Mucosa of stomach (tissue), 1 donor: ENCODE data around the gene FBXO15.

Experiments used
- H3K27me3 ChIP-seq: one replicate; pipeline ENCODE4 v1.7.0; 2013; ENCODE audit warnings: mild to moderate bottlenecking, low read length; ENCODE audit not compliant: control insufficient read depth, insufficient read depth
- H3K36me3 ChIP-seq: one replicate; pipeline ENCODE4 v1.7.0; 2013; ENCODE audit warnings: low read length; ENCODE audit not compliant: control insufficient read depth, insufficient read depth
- H3K4me1 ChIP-seq: one replicate; pipeline ENCODE4 v1.7.0; 2013; ENCODE audit warnings: mild to moderate bottlenecking, low read length; ENCODE audit not compliant: control insufficient read depth, insufficient read depth
- H3K4me3 ChIP-seq: one replicate; pipeline ENCODE4 v1.7.0; 2013; ENCODE audit warnings: low read length
- H3K9ac ChIP-seq: one replicate; pipeline ENCODE4 v1.7.0; 2013; ENCODE audit warnings: mild to moderate bottlenecking, low read length, moderate library complexity
- H3K9me3 ChIP-seq: one replicate; pipeline ENCODE4 v1.7.0; 2013; ENCODE audit warnings: mild to moderate bottlenecking, low read length, moderate library complexity; ENCODE audit not compliant: control insufficient read depth
- donor health status: Pancreatic carcinoma.

Gene FBXO15

DNA sequence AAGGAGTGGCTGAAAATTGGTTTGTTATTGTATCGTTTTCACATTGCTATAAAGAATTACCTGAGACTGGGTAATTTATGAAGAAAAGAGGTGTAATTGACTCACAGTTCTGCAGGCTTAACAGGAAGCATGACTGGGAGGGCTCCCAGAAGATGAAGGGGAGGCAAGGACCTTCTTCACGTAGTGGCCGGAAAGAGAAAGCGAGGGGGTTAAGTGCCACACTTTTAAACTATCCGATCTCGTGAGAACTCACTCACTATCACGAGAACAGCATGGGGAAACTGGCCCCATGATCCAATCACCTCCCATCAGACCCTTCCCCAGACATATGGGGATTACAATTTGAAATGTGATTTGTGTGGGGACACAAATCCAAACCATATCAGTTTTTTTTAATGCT lies 81.6 kb downstream of the FBXO15 start:
- H3K4me1 ChIP-seq: no peaks in the 10 kb centered on the region
- no peak overlapping the region for H3K4me3 ChIP-seq
- H3K9ac ChIP-seq: no peak overlapping the region
- no peaks in the 10 kb centered on the region for H3K36me3 ChIP-seq
- H3K27me3 ChIP-seq: no peaks in the 10 kb centered on the region
- H3K9me3 ChIP-seq: no peaks in the 10 kb centered on the region

DNA sequence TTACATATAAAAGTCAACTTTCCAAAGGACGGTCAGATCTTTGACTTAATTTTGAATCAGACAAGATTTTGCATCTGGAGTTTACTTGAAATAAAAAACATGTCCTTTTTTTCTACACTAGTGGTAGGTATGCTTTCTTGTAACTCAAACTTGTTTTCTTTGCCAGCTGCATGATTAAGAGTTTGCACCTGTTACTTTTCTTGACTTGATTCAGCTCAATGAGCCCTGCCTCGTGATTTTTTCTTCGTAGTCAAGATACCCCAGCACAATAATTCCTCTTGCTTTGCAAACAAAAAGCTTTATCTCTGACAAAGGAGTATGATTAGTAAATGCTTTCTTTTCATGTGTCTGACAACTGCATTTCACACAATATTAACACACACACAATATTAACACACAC lies 82.3 kb downstream of the FBXO15 start:
- no peaks in the 10 kb centered on the region for H3K36me3 ChIP-seq
- no peak overlapping the region for H3K4me3 ChIP-seq
- no peaks in the 10 kb centered on the region for H3K4me1 ChIP-seq
- H3K27me3 ChIP-seq: no peaks in the 10 kb centered on the region
- no peaks in the 10 kb centered on the region for H3K9me3 ChIP-seq
- H3K9ac ChIP-seq: no peak overlapping the region

DNA sequence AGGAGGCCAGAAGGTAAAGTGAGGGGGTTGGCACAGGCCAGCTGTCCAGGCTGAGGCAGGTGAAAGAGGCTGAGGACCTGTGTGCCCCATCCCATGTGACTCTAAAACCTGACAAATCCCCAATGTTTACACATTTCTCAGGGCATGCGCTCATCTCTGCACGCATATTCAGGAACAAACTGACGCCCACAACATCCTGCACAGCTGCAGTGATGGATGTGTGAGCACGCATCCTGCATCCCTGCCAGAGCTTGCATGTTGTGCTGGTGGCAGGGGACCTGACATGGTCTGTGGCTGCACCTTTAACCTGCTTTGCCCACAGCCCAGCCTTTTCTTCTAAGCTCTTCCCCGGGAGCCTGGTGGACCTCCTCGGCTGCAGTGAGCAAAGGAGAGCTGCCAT lies 83.1 kb downstream of the FBXO15 start:
- Histone ChIP-seq H3K27me3 (no peaks in the 10 kb centered on the region), H3K9ac (no peak overlapping the region), H3K36me3 (no peaks in the 10 kb centered on the region), H3K9me3 (no peaks in the 10 kb centered on the region), H3K4me1 (no peaks in the 10 kb centered on the region), H3K4me3 (no peak overlapping the region)

DNA sequence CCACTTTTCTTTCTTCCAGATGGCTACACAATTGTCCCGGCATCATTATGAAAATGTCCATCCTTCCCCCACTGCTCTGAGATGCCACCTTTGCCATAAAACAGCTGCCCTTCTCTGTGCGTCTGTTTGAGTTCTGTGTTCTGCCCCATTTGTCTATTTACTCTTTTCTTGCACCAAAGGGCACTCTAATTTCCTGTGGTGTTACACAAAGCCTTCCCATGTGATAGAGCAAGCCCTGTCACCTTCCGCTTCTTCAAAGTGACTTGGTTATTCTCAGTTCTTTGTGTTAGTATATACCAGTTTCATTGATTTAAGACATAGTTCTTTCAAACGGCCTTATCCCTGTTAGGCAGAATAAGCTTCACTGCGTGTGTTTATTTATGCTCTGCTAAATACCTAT lies 84.1 kb downstream of the FBXO15 start:
- Histone ChIP-seq H3K36me3 (no peaks in the 10 kb centered on the region), H3K9me3 (no peaks in the 10 kb centered on the region), H3K4me3 (no peak overlapping the region), H3K4me1 (no peaks in the 10 kb centered on the region), H3K27me3 (no peaks in the 10 kb centered on the region), H3K9ac (no peak overlapping the region)

DNA sequence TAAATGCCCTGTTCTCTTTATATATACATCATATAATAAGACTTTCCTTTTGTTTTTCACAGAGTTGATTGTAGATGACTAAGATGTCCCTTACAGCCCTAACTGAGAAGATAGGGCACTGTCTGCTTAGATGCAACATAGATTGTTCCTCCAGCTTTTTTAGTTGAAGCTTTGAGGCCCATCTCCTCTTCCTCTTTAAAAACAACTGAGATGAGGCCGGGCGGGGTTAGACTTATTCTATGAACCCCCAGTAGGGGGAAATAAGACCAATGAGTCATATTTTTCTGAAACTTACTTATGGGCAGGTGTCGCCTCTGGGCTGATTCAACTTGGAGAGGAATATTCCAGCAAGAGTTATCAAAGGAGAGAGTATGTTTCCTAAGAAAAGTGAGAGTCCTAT lies 84.6 kb downstream of the FBXO15 start:
- H3K9me3 ChIP-seq: no peaks in the 10 kb centered on the region
- H3K4me1 ChIP-seq: no peaks in the 10 kb centered on the region

DNA sequence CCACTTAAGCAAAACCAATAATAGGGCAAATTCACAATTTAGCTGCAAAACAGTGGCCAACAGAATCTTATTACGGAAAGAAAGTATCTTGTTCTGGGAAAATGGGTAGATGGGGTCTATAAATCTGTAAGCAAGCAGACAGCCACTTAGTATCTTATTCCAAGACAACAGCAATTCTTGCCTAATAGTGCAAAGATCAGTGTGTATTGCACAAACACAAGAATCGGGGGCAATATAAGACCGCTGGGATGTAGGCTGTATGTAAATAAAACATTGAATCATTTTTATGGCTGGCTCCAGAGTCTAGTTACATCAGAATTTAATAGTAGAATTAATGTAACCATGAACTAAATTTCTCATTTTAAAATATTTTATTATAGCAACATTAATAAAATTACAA lies 85.6 kb downstream of the FBXO15 start:
- no peaks in the 10 kb centered on the region for H3K9me3 ChIP-seq
- no peaks in the 10 kb centered on the region for H3K27me3 ChIP-seq
- H3K4me3 ChIP-seq: no peak overlapping the region
- H3K36me3 ChIP-seq: no peaks in the 10 kb centered on the region
- H3K9ac ChIP-seq: no peak overlapping the region
- H3K4me1 ChIP-seq: no peaks in the 10 kb centered on the region

More for the DNA sequence above, 84.6 kb downstream of the FBXO15 start:
- Histone ChIP-seq H3K27me3 (no peaks in the 10 kb centered on the region), H3K9ac (no peak overlapping the region), H3K4me3 (no peak overlapping the region), H3K36me3 (no peaks in the 10 kb centered on the region)

DNA sequence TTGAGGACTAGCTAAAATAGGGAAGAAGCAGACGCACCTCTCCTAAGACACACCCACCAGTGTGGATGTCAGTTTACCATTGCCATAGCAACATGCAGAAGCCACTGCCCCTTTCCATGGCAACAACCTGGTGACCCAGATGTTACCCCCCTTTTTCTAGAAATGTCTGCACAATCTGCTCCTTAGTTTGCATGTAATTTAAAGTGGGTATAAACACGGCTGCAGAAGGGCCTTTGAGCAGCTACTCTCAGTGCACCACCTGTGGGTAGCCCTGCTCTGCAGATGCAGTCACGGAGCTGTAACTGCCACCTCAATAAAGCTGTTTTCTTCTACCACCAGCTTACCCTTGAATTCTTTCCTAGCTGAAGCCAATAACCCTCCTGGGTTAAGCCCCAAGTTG lies 87.1 kb downstream of the FBXO15 start:
- Histone ChIP-seq H3K9ac (no peak overlapping the region), H3K36me3 (no peaks in the 10 kb centered on the region), H3K4me3 (no peak overlapping the region), H3K4me1 (no peaks in the 10 kb centered on the region), H3K9me3 (no peaks in the 10 kb centered on the region), H3K27me3 (no peaks in the 10 kb centered on the region)

DNA sequence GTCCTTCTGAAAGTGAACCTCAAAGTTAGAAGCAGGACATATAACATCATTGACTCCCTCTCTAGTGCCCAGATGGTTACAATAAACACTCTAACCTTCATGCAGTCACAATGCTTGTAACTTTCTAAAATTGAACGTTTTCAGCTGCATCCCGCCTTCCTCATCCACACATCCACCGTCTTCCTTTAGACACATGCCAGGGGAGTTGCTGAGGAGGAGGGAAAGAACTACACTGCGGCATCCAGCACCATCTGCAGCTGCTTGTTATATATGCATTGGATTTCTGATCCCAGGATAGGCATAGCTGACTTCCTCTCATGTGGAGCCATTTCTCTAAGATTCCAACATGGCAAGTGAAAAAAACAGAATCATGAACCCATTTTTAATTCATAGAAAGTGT lies 96.8 kb downstream of the FBXO15 start:
- Histone ChIP-seq H3K9me3 (no peaks in the 10 kb centered on the region), H3K4me1 (no peaks in the 10 kb centered on the region), H3K27me3 (no peaks in the 10 kb centered on the region), H3K4me3 (no peak overlapping the region), H3K36me3 (no peaks in the 10 kb centered on the region), H3K9ac (no peak overlapping the region)

DNA sequence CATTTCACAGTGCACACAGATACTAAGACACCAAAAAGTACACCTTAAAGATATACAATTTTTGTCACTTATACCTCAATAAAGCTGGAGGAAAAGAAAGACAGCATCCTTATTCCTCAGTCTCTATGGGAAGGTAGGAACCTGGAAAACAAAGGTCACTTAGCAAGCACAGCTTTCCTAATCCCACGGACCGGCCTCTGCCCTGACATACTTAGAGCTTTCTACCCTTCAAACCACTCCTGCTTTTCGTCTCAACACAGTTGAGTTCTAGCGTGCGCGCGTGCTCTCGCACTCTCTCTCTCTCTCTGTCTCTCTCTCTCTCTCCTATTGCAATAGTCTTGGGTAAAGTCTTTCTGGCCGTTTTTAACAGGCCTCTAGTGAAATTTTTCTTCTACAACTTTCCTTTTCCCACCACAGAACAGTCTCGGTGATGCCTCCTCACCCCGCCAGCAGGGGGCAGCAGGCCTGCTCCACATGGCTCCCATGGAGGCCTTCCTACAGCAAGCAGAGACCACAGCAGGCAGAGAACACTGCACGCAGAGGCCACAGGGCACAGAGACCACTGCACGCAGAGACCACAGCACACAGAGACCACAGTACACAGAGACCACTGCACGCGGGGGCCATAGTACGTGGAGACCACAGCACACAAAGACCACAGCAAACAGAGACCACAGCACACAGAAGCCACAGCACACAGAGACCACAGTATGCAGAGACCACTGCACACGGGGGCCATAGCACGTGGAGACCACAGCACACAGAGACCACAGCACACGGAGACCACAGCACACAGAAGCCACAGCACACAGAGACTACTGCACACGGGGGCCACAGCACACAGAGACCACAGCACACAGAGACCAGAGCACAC lies 106.9 kb downstream of the FBXO15 start:
- no peaks in the 10 kb centered on the region for H3K27me3 ChIP-seq
- H3K9me3 ChIP-seq: no peaks in the 10 kb centered on the region
- H3K4me1 ChIP-seq: no peaks in the 10 kb centered on the region
- H3K4me3 ChIP-seq: no peak overlapping the region
- no peaks in the 10 kb centered on the region for H3K36me3 ChIP-seq
- H3K9ac ChIP-seq: no peak overlapping the region

DNA sequence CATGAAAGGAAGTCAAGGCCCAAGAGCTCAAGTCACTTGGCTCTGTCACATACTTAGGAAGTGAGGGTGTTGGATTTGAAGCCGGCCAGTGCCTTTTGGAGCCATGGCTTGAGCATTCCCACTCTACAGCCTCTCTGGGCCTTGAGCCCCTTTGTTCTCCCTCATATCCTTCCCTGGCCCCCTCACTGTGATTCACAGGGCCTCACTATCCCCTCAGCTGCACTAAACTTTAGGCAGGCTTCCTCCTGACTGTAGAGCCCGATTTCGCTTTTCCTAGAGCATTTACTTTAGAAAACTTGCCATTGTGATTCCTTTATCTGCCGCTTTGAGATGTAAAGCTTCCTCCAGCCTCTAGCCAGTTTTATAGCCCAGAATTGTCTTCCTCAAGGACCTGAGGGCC lies 107.6 kb downstream of the FBXO15 start:
- Histone ChIP-seq H3K27me3 (no peaks in the 10 kb centered on the region), H3K9ac (no peak overlapping the region), H3K9me3 (no peaks in the 10 kb centered on the region), H3K4me3 (no peak overlapping the region), H3K36me3 (no peaks in the 10 kb centered on the region), H3K4me1 (no peaks in the 10 kb centered on the region)

DNA sequence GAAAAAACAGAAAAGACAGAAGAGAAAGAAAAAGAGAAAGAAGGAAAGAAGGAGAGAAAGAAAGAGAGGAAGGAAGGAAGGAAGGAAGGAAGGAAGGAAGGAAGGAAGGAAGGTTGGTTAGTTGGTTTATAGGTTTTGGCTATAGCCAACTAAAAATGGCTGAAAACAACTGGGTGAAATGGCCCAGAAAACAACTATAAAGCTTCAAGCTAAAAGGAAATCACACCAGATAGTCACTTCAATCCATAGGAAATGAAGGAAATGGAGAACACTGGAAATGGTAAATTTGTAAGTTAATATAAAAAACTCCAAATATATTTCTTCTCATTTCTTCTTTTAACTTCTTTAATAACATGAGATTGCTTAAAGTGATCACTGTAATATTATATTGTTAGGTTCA lies 118.5 kb downstream of the FBXO15 start:
- Histone ChIP-seq H3K4me1 (no peaks in the 10 kb centered on the region), H3K36me3 (no peaks in the 10 kb centered on the region)

More for the DNA sequence above, 118.5 kb downstream of the FBXO15 start:
- no peaks in the 10 kb centered on the region for H3K9me3 ChIP-seq
- no peaks in the 10 kb centered on the region for H3K27me3 ChIP-seq
- H3K4me3 ChIP-seq: no peak overlapping the region
- no peak overlapping the region for H3K9ac ChIP-seq
